H1 (cell line): ENCODE measurements around the gene PRF1. TPM values are rescaled to one million over a fixed set of nuclear protein-coding genes. Genes with fewer than 3 reads are reported as not detected.

Experiments
- CTCF ChIA-PET: fragments of 300-600 bp; sonication (Branson Sonifier 250); formaldehyde crosslinking; loops from one replicate; lab custom pipeline; 2021; ENCODE audit not compliant: partially characterized antibody; lab: Charles Lee
- POLR2A ChIA-PET: fragments of 300-600 bp; sonication (Branson Sonifier 250); formaldehyde crosslinking; loops from one replicate; lab custom pipeline; 2021; ENCODE audit warnings: inconsistent platforms; ENCODE audit not compliant: partially characterized antibody; lab: Charles Lee
- DNase-seq, 2 experiments: peaks; one replicate each; pipeline versions ENCODE4 v3.0.0 to v3.0.0-alpha.2; 2010 to 2022; ENCODE audit warnings: low spot score in 2 of 2, low read depth in 1 of 2, mixed read lengths in 1 of 2
- FAIRE-seq: peaks from 2 replicates; lab custom pipeline; 2011; peaks lifted over from hg19 to GRCh38; lab: Jason Lieb, UNC
- H2AFZ ChIP-seq: 2 replicates; pipeline ENCODE4 v1.8.1; 2012; ENCODE audit warnings: low read length, inconsistent platforms
- H2AK5ac ChIP-seq: 2 replicates; pipeline ENCODE4 v1.6.1; 2013; ENCODE audit warnings: low read depth, low read length
- H2BK120ac ChIP-seq: replicated peaks from 2 replicates; pipeline ENCODE3; 2013; ENCODE audit warnings: low read depth, low read length, inconsistent platforms
- H2BK12ac ChIP-seq: 2 replicates; pipeline ENCODE4 v1.6.1; 2013; ENCODE audit warnings: low read depth, low read length
- H2BK15ac ChIP-seq: 2 replicates; pipeline ENCODE4 v1.6.1; 2013; ENCODE audit warnings: low read length
- H2BK20ac ChIP-seq: 2 replicates; pipeline ENCODE4 v1.6.1; 2013; ENCODE audit warnings: low read length
- H2BK5ac ChIP-seq: 2 replicates; pipeline ENCODE4 v1.6.1; 2013; ENCODE audit warnings: low read depth, low read length
- H3K14ac ChIP-seq: 2 replicates; pipeline ENCODE4 v1.6.1; 2013; ENCODE audit warnings: inconsistent platforms; ENCODE audit not compliant: insufficient read length
- H3K18ac ChIP-seq: 2 replicates; pipeline ENCODE4 v1.6.1; 2013; ENCODE audit warnings: low read length; ENCODE audit errors: extremely low read depth
- H3K23ac ChIP-seq: 2 replicates; pipeline ENCODE4 v1.6.1; 2013; ENCODE audit warnings: inconsistent platforms; ENCODE audit not compliant: insufficient read length
- H3K23me2 ChIP-seq: 2 replicates; pipeline ENCODE4 v1.6.1; 2013; ENCODE audit warnings: low read depth, low read length
- H3K27ac ChIP-seq: 2 replicates; pipeline ENCODE4 v1.6.1; 2011; ENCODE audit warnings: low read depth, low read length, inconsistent platforms
- H3K27me3 ChIP-seq, 4 experiments: replicated peaks in 1 of 4; 1 replicate in 1 of 4; 2 replicates in 3 of 4; pipeline versions ENCODE4 v1.6.1 to v1.8.1; 2011 to 2013; ENCODE audit warnings: low read length in 3 of 4, mild to moderate bottlenecking in 3 of 4, inconsistent platforms in 2 of 4, mixed read lengths in 2 of 4, moderate library complexity in 1 of 4; ENCODE audit not compliant: control insufficient read depth in 3 of 4, insufficient read depth in 3 of 4; ENCODE audit errors: extremely low read depth in 1 of 4
- H3K36me3 ChIP-seq, 4 experiments: 2 replicates each; pipeline versions ENCODE4 v1.6.1 to v1.8.1; 2011 to 2013; ENCODE audit warnings: mild to moderate bottlenecking in 4 of 4, low read length in 3 of 4, moderate library complexity in 2 of 4, control low read depth in 1 of 4, inconsistent platforms in 1 of 4; ENCODE audit not compliant: insufficient read depth in 4 of 4, control insufficient read depth in 2 of 4
- H3K4ac ChIP-seq: replicated peaks from 2 replicates; pipeline ENCODE3; 2013; ENCODE audit warnings: low read length, low read depth, mixed read lengths, inconsistent platforms; ENCODE audit not compliant: insufficient read length
- H3K4me1 ChIP-seq, 4 experiments: replicated peaks in 1 of 4; 1 replicate in 1 of 4; 2 replicates in 3 of 4; pipeline versions ENCODE4 v1.6.1 to v1.8.1; 2011 to 2013; ENCODE audit warnings: low read length in 3 of 4, inconsistent platforms in 2 of 4, mixed read lengths in 1 of 4; ENCODE audit not compliant: insufficient read depth in 4 of 4, control insufficient read depth in 3 of 4
- H3K4me2 ChIP-seq, 2 experiments: 2 replicates each; pipeline versions ENCODE4 v1.6.1 to v1.8.1; 2011 to 2013; ENCODE audit warnings: low read depth in 2 of 2, low read length in 2 of 2, control low read depth in 1 of 2, inconsistent platforms in 1 of 2, mild to moderate bottlenecking in 1 of 2; ENCODE audit not compliant: insufficient read depth in 1 of 2
- H3K4me3 ChIP-seq, 4 experiments: fragments of 200-600, 300-600 bp in 1 of 4; sonication (generic), shearing (Covaris generic), sonication (Bioruptor Twin) in 1 of 4; 2 replicates each; pipeline versions ENCODE4 v1.5.1 to v1.8.1; 2011 to 2016; ENCODE audit warnings: low read length in 4 of 4, low read depth in 3 of 4, control low read depth in 2 of 4, inconsistent platforms in 2 of 4, mild to moderate bottlenecking in 2 of 4, mixed read lengths in 1 of 4, moderate library complexity in 1 of 4; ENCODE audit not compliant: insufficient read depth in 2 of 4; ENCODE audit errors: extremely low read depth in 1 of 4
- H3K56ac ChIP-seq: replicated peaks from 2 replicates; pipeline ENCODE3; 2013; ENCODE audit warnings: low read depth, mild to moderate bottlenecking, mixed read lengths, low read length, inconsistent platforms; ENCODE audit not compliant: insufficient read length
- H3K79me1 ChIP-seq: 2 replicates; pipeline ENCODE4 v1.6.1; 2013; ENCODE audit warnings: low read depth, low read length, control low read depth
- H3K79me2 ChIP-seq, 2 experiments: 2 replicates each; pipeline versions ENCODE4 v1.6.1 to v1.8.1; 2012 to 2013; ENCODE audit warnings: low read length in 2 of 2, mild to moderate bottlenecking in 2 of 2, inconsistent platforms in 1 of 2; ENCODE audit not compliant: insufficient read depth in 2 of 2, control insufficient read depth in 1 of 2
- H3K9ac ChIP-seq, 4 experiments: replicated peaks in 1 of 4; 1 replicate in 1 of 4; 2 replicates in 3 of 4; pipeline versions ENCODE4 v1.6.1 to v1.8.1; 2011 to 2013; ENCODE audit warnings: low read depth in 3 of 4, low read length in 3 of 4, control low read depth in 2 of 4, mild to moderate bottlenecking in 2 of 4, moderate library complexity in 2 of 4, inconsistent platforms in 1 of 4; ENCODE audit errors: extremely low read depth in 1 of 4
- H3K9me3 ChIP-seq, 2 experiments: 2 replicates each; pipeline versions ENCODE4 v1.6.1 to v1.8.1; 2012 to 2013; ENCODE audit warnings: mild to moderate bottlenecking in 2 of 2, moderate library complexity in 2 of 2, control low read depth in 1 of 2, inconsistent platforms in 1 of 2, low read depth in 1 of 2, low read length in 1 of 2, mixed read lengths in 1 of 2; ENCODE audit not compliant: insufficient read depth in 2 of 2
- H4K20me1 ChIP-seq, 2 experiments: replicated peaks in 1 of 2; 2 replicates each; pipeline versions ENCODE3 to v1.8.1; 2011 to 2013; ENCODE audit warnings: inconsistent platforms in 2 of 2, low read length in 2 of 2, mild to moderate bottlenecking in 1 of 2; ENCODE audit not compliant: insufficient read depth in 2 of 2, control insufficient read depth in 1 of 2
- H4K5ac ChIP-seq: 2 replicates; pipeline ENCODE4 v1.6.1; 2013; ENCODE audit warnings: low read length, low read depth, mixed read lengths, inconsistent platforms; ENCODE audit not compliant: insufficient read length
- H4K8ac ChIP-seq: 2 replicates; pipeline ENCODE4 v1.8.0; 2013; ENCODE audit warnings: mild to moderate bottlenecking, moderate library complexity, low read length, inconsistent platforms; ENCODE audit not compliant: insufficient read depth; ENCODE audit errors: extremely low read depth
- H4K91ac ChIP-seq: replicated peaks from 2 replicates; pipeline ENCODE3; 2013; ENCODE audit warnings: low read length, mixed read lengths, inconsistent platforms; ENCODE audit not compliant: insufficient read length
- ASH2L ChIP-seq: fragments of 200-600, 300-600 bp; sonication (generic); IDR thresholded peaks from one replicate; pipeline ENCODE4 v1.7.1; 2017; ENCODE audit warnings: low read length
- BACH1 ChIP-seq: IDR thresholded peaks from 2 replicates; pipeline ENCODE4 v1.6.1; 2012; ENCODE audit warnings: low read length, improper control_type of control experiment
- CBX5 ChIP-seq: fragments of 300-800, 300-1000 bp; sonication (generic); IDR thresholded peaks from 2 replicates; pipeline ENCODE4 v1.7.1; 2016; ENCODE audit warnings: antibody characterized with exemption, low read length, low read depth
- CBX8 ChIP-seq: fragments of 300-800, 300-1000 bp; sonication (generic); IDR thresholded peaks from 2 replicates; pipeline ENCODE4 v1.7.1; 2016; ENCODE audit warnings: low read depth, low read length, borderline replicate concordance
- CTBP2 ChIP-seq: IDR thresholded peaks from 2 replicates; pipeline ENCODE4 v1.7.0; 2011; ENCODE audit warnings: borderline replicate concordance, mild to moderate bottlenecking, moderate library complexity, mixed read lengths, low read length; ENCODE audit not compliant: insufficient read depth, insufficient read length
- EP300 ChIP-seq, 2 experiments: IDR thresholded peaks; 1 replicate in 1 of 2; 2 replicates in 1 of 2; pipeline ENCODE4 v1.6.1; 2011 to 2012; ENCODE audit warnings: low read depth in 2 of 2, low read length in 2 of 2, mild to moderate bottlenecking in 2 of 2, borderline replicate concordance in 1 of 2, inconsistent platforms in 1 of 2, moderate library complexity in 1 of 2
- FOSL1 ChIP-seq: IDR thresholded peaks from 2 replicates; pipeline ENCODE4 v1.6.1; 2011; ENCODE audit warnings: mild to moderate bottlenecking, low read depth, low read length, moderate library complexity; ENCODE audit not compliant: insufficient read depth
- GABPA ChIP-seq: IDR thresholded peaks from 2 replicates; pipeline ENCODE4 v1.6.1; 2011; ENCODE audit warnings: mild to moderate bottlenecking, low read length, moderate library complexity, borderline replicate concordance; ENCODE audit not compliant: insufficient read depth
- KDM1A ChIP-seq: fragments of 200-600, 300-600 bp; sonication (generic); IDR thresholded peaks from 2 replicates; pipeline ENCODE4 v1.7.1; 2016; ENCODE audit warnings: mild to moderate bottlenecking, low read length, borderline replicate concordance
- KDM5A ChIP-seq: fragments of 200-600 bp; IDR thresholded peaks from 2 replicates; pipeline ENCODE4 v1.7.1; 2012; ENCODE audit warnings: mild to moderate bottlenecking, low read length, inconsistent platforms, mixed read lengths
- SP2 ChIP-seq: IDR thresholded peaks from 2 replicates; pipeline ENCODE4 v1.6.1; 2012; ENCODE audit warnings: mild to moderate bottlenecking, low read length, inconsistent platforms
- SRF ChIP-seq: IDR thresholded peaks from 2 replicates; pipeline ENCODE4 v1.6.1; 2011; ENCODE audit warnings: mild to moderate bottlenecking, low read depth, low read length, moderate library complexity
- SUZ12 ChIP-seq: fragments of 200-600 bp; sonication (generic); IDR thresholded peaks from 2 replicates; pipeline ENCODE4 v1.6.1; 2012; ENCODE audit warnings: mild to moderate bottlenecking, inconsistent platforms, low read length, moderate library complexity, mixed read lengths
- WGBS, 2 experiments: shearing (Covaris generic) in 1 of 2; methylation state at CpG; one replicate each; pipeline versions ENCODE4 v1.1.6 to v1.1.7; 2013 to 2015; ENCODE audit warnings: low lambda C conversion rate in 2 of 2, mixed read lengths in 2 of 2, inconsistent platforms in 1 of 2, low coverage in 1 of 2, missing lambda C conversion rate in 1 of 2; ENCODE audit not compliant: insufficient replicate concordance in 2 of 2, insufficient coverage in 1 of 2, insufficient read length in 1 of 2; ENCODE audit errors: extremely low coverage in 1 of 2, missing lambda C conversion rate in 1 of 2; 5-methylcytosine and 5-hydroxymethylcytosine counted together
- polyA plus RNA-seq, 7 experiments: library from polyadenylated mRNA; depleted of rRNA in 3 of 7; stranded (reverse) in 5 of 7; unstranded in 2 of 7; fragments of >200 nt in 5 of 7; fragments of 200-250 nt in 2 of 7; gene quantifications; 1 replicate in 5 of 7; 2 replicates in 1 of 7; 4 replicates in 1 of 7; pipeline versions ENCODE4 v1.2.1 to v1.2.3, GENCODE V29; 2011 to 2013; ENCODE audit warnings: missing spikeins in 2 of 7, mixed read lengths in 2 of 7
- total RNA-seq: library from RNA; stranded (reverse); fragmentation: NEBNext Ultra II Directional; extraction: Animal tissue kit (Norgen Biotek cat#: 25700); gene quantifications from 2 replicates; pipeline ENCODE4 v1.2.1, GENCODE V29; 2021

The PRF1 gene
- total and polyA plus RNA-seq, 2 of the 8 experiments (the other 6 are each of a cell fraction or from before 2014, with no cell fraction given): 0.15 TPM; not detected in 1

- Histone ChIP-seq H4K20me1 (peaks cover 2 to 8% of the 10 kb centered on the region in 2 experiments), H2BK12ac (no peak overlapping the region), H3K79me1 (no peaks in the 10 kb centered on the region), H4K8ac (no peak overlapping the region), H3K23me2 (no peaks in the 10 kb centered on the region), H3K79me2 (no peaks in the 10 kb centered on the region), H3K4ac (no peak overlapping the region), H3K27ac (no peak overlapping the region), H2AFZ (no peak overlapping the region), H3K9me3 (no peaks in the 10 kb centered on the region), H2BK120ac (no peak overlapping the region), H2BK15ac (no peak overlapping the region), H3K14ac (no peak overlapping the region), H3K23ac (no peak overlapping the region), H2AK5ac (0 out of 2 replicates have a peak overlapping the region, but pooled peaks have one; percentile 13), H3K4me3 (no peak overlapping the region), H3K9ac (no peak overlapping the region), H3K56ac (no peak overlapping the region), H4K91ac (no peak overlapping the region), H3K27me3 (no peaks in the 10 kb centered on the region), H3K36me3 (no peaks in the 10 kb centered on the region; a peak in 1 of 8 replicates), H3K4me2 (no peak overlapping the region), H2BK5ac (0 out of 2 replicates have a peak overlapping the region, but pooled peaks have one; percentile 44), H2BK20ac (no peak overlapping the region), H3K4me1 (peaks cover 0 to 6% (median 3%) of the 10 kb centered on the region in 4 experiments; a peak in 4 of 7 replicates), H3K18ac (no peak overlapping the region), H4K5ac (no peak overlapping the region)
- 93% methylated on average over 15 of the region's 15 CpGs; no CpG with 5 or more reads in 1 of the 2 experiments for WGBS, 2 experiments
- FAIRE-seq (no peak), DNase-seq (no peak)
- ChIA-PET POLR2A (no interaction called here), CTCF (interaction anchor here (0.6 to 5.7 kb wide), 11 partner anchors 8 to 198 kb away, joined by 3 to 58 read pairs (median 5); no protein-coding TSS in a partner anchor)
- TF ChIP-seq KDM5A (no peak), BACH1 (no peak), SUZ12 (no peak), SP2 (no peak), CTBP2 (no peak), KDM1A (no peak), CBX8 (no peak), EP300 (IDR thresholded peaks at IDR 0.05; ENCODE audit: borderline replicate concordance in 1 of 2, low read depth in 2 of 2, low read length in 2 of 2) (no peak), SRF (no peak), ASH2L (no peak), GABPA (no peak), CBX5 (no peak), FOSL1 (no peak)
These were observed 40.3 kb downstream of the PRF1 start for GRCh38 chr10:70562036-70562755.
